Testis (tissue), 3 donors: ENCODE results near the gene ZNF79. TPM values are rescaled to one million over a fixed set of nuclear protein-coding genes. Genes with fewer than 3 reads are reported as not detected.

ENCODE experiments used
- DNase-seq: peaks from one replicate; pipeline ENCODE4 v3.0.0-alpha.2; 2019
- H3K27ac ChIP-seq, 2 donors: fragments of 200-600 bp; sonication (generic); one replicate each; pipeline ENCODE4 v1.5.1; 2019
- H3K27me3 ChIP-seq: fragments of 200-600 bp; sonication (generic); one replicate; pipeline ENCODE4 v1.5.1; 2019
- H3K36me3 ChIP-seq: fragments of 200-600 bp; sonication (generic); one replicate; pipeline ENCODE4 v1.5.1; 2017; ENCODE audit warnings: low read depth; ENCODE audit errors: missing control alignments
- H3K4me1 ChIP-seq: fragments of 200-600 bp; sonication (generic); one replicate; pipeline ENCODE4 v1.5.1; 2019
- H3K4me3 ChIP-seq, 2 donors: fragments of 200-600 bp; sonication (generic); one replicate each; pipeline ENCODE4 v1.5.1; 2017 to 2019
- H3K9me3 ChIP-seq: fragments of 200-600 bp; sonication (generic); one replicate; pipeline ENCODE4 v1.5.1; 2017
- POLR2A ChIP-seq: fragments of 450-650 bp; IDR thresholded peaks from one replicate; pipeline ENCODE4 v1.6.1; 2017; ENCODE audit warnings: antibody characterized with exemption, mild to moderate bottlenecking, moderate library complexity
- WGBS, 2 donors: methylation state at CpG; one replicate each; pipeline ENCODE4 v1.1.5; 2018; 5-methylcytosine and 5-hydroxymethylcytosine counted together
- intact Hi-C: fragments of 100-400 bp; cut with DNase I; formaldehyde crosslinking; loops from one replicate; pipeline ENCODE4 v1.15.1; 2023; ENCODE audit warnings: low total_unique reads
- polyA plus RNA-seq: library from polyadenylated mRNA; stranded (reverse); fragments of 350-450 nt; fragmentation: Illumina TruSeq; extraction: RNeasy Lipid Tissue Mini Kit (QIAGEN cat#74804); gene quantifications from one replicate; pipeline ENCODE4 v1.2.3, GENCODE V29; 2014; ENCODE audit warnings: low read depth, low replicate concordance; ENCODE audit not compliant: insufficient read depth
- total RNA-seq, 2 donors: library from RNA; depleted of rRNA; stranded (reverse); fragments of >200 nt; gene quantifications; one replicate each; pipeline ENCODE4 v1.2.3, GENCODE V29; 2016
- TF ChIP-seq, protein P1 (sequence below), 3 experiments: fragments of 450-650 bp in 2 of 3; fragments of 200-600 bp in 1 of 3; sonication (generic) in 1 of 3; IDR thresholded peaks; one replicate each; pipeline ENCODE4 v1.5.1; 2016 to 2019; ENCODE audit warnings: antibody characterized with exemption in 3 of 3, mild to moderate bottlenecking in 2 of 3, moderate library complexity in 1 of 3

ZNF79 gene
- total and polyA plus RNA-seq, 3 donors from 2014 or later = 15.9 to 24.5 (median 19.5) TPM

GRCh38 chr9:127489471-127490115 lies 65.4 kb downstream of the ZNF79 start:
- intact Hi-C loops = no loop called here
- no peaks in the 10 kb centered on the region for H3K9me3 ChIP-seq
- no peak overlapping the region for H3K27ac ChIP-seq
- H3K27me3 ChIP-seq = no peaks in the 10 kb centered on the region
- no peaks in the 10 kb centered on the region for H3K36me3 ChIP-seq
- no peak for DNase-seq
- TF ChIP-seq POLR2A = no peak
- TF ChIP-seq, protein P1, sequence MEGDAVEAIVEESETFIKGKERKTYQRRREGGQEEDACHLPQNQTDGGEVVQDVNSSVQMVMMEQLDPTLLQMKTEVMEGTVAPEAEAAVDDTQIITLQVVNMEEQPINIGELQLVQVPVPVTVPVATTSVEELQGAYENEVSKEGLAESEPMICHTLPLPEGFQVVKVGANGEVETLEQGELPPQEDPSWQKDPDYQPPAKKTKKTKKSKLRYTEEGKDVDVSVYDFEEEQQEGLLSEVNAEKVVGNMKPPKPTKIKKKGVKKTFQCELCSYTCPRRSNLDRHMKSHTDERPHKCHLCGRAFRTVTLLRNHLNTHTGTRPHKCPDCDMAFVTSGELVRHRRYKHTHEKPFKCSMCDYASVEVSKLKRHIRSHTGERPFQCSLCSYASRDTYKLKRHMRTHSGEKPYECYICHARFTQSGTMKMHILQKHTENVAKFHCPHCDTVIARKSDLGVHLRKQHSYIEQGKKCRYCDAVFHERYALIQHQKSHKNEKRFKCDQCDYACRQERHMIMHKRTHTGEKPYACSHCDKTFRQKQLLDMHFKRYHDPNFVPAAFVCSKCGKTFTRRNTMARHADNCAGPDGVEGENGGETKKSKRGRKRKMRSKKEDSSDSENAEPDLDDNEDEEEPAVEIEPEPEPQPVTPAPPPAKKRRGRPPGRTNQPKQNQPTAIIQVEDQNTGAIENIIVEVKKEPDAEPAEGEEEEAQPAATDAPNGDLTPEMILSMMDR (IDR thresholded peaks at IDR 0.05) = no peak
- WGBS, 2 donors = 77 to 86% methylated on average over 13 to 22 of the region's 22 CpGs
- peaks cover 8% of the 10 kb centered on the region for H3K4me1 ChIP-seq
- no peak overlapping the region for H3K4me3 ChIP-seq

DNA sequence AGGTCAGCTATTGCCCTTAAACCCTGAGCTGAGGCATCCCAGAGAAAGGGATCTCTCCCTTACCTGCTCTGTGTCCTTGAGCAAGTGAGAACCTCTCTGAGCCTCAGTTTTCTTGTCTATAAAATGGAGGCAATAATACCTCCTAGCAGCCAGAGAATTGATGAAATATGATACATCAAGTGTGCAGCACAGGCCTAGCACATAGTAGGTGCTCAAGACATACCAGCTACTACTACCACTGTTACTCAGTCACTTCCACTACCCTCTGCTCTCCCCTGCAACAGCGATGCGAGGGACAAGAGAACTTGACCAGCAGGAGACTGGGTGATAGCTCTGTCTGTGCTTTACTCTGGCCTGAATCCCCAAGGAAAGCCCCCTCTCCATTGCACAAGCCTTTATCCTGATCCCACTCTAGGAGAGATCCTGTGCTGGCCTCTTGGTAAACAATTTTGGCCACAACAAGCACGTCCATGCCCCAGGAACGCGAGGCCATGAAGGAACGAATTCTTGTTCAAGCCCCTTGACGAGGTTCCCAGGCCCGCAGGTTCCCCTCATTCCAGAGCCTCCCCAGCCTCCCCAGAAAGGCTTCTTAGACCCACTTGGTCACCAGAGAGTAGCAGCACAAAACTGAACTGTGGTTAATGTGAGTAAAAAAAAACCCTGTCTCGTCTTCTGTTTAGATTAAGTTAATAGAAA lies 66.5 kb downstream of the ZNF79 start:
- no peaks in the 10 kb centered on the region for H3K36me3 ChIP-seq
- peaks cover 17% of the 10 kb centered on the region for H3K4me1 ChIP-seq
- WGBS, 2 donors = 68 to 75% methylated on average over 9 of the region's 9 CpGs
- TF ChIP-seq, protein P1 (IDR thresholded peaks at IDR 0.05) = no peak
- TF ChIP-seq POLR2A = no peak
- intact Hi-C loops = no loop called here
- H3K27ac ChIP-seq = no peak overlapping the region
- no peaks in the 10 kb centered on the region for H3K27me3 ChIP-seq
- H3K4me3 ChIP-seq = no peak overlapping the region
- H3K9me3 ChIP-seq = no peaks in the 10 kb centered on the region
- DNase-seq = no peak

GRCh38 chr9:127491516-127491915 lies 67.3 kb downstream of the ZNF79 start:
- Histone ChIP-seq H3K27me3 (no peaks in the 10 kb centered on the region), H3K9me3 (no peaks in the 10 kb centered on the region), H3K27ac (no peak overlapping the region), H3K36me3 (no peaks in the 10 kb centered on the region), H3K4me3 (no peak overlapping the region), H3K4me1 (peaks cover 17% of the 10 kb centered on the region)
- TF ChIP-seq, protein P1 (IDR thresholded peaks at IDR 0.05) = no peak
- no peak for TF ChIP-seq POLR2A
- WGBS, 2 donors = 59 to 83% methylated on average over 8 to 10 of the region's 10 CpGs
- intact Hi-C loops = no loop called here
- DNase-seq = no peak

GRCh38 chr9:127492616-127493015 lies 68.4 kb downstream of the ZNF79 start:
- H3K4me1 ChIP-seq = peaks cover 17% of the 10 kb centered on the region
- intact Hi-C loops = no loop called here
- no peaks in the 10 kb centered on the region for H3K27me3 ChIP-seq
- no peak for TF ChIP-seq POLR2A
- TF ChIP-seq, protein P1 (IDR thresholded peaks at IDR 0.05) = no peak
- H3K27ac ChIP-seq = no peak overlapping the region
- no peaks in the 10 kb centered on the region for H3K9me3 ChIP-seq
- no peaks in the 10 kb centered on the region for H3K36me3 ChIP-seq
- no peak overlapping the region for H3K4me3 ChIP-seq
- 83 to 94% methylated on average over 13 to 14 of the region's 14 CpGs for WGBS, 2 donors
- no peak for DNase-seq
